Measurements from ENCODE around the gene IL17C.

DNA sequence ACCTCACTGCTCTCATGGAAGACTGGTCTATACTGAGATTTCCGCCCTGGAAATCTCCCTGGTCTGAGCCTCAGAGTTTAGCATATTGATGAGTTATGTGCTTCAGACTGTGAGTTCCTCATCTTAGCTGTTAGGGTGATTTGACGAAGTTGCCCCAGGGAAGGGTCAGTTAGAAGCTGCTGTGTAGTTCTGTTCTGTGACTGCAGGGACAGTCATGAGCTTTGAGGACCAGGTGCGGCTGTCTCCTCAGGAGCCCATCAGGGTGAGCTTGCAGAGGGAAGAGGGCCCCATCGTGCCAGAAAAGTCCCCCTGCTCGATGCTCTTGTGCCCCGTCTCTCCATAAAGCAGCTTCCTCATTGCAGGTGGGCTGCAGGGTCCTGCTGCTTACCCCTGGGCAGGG lies 28.3 kb upstream of the IL17C start:
- TF ChIP-seq, protein P1, sequence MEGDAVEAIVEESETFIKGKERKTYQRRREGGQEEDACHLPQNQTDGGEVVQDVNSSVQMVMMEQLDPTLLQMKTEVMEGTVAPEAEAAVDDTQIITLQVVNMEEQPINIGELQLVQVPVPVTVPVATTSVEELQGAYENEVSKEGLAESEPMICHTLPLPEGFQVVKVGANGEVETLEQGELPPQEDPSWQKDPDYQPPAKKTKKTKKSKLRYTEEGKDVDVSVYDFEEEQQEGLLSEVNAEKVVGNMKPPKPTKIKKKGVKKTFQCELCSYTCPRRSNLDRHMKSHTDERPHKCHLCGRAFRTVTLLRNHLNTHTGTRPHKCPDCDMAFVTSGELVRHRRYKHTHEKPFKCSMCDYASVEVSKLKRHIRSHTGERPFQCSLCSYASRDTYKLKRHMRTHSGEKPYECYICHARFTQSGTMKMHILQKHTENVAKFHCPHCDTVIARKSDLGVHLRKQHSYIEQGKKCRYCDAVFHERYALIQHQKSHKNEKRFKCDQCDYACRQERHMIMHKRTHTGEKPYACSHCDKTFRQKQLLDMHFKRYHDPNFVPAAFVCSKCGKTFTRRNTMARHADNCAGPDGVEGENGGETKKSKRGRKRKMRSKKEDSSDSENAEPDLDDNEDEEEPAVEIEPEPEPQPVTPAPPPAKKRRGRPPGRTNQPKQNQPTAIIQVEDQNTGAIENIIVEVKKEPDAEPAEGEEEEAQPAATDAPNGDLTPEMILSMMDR (IDR thresholded peaks at IDR 0.05; ENCODE audit: low read length), result no peak
- no peak for TF ChIP-seq EZH2 (IDR thresholded peaks at IDR 0.05; ENCODE audit: borderline replicate concordance, low read length)
